ACC112 (cell line): ENCODE data around the gene CRLF1.

ENCODE experiments used
- H2AFZ ChIP-seq: fragments of 200-600 bp; sonication (generic); one replicate; pipeline ENCODE4 v1.6.0; 2017; ENCODE audit warnings: antibody characterized with exemption, low read length; ENCODE audit not compliant: unreplicated experiment
- H3K27ac ChIP-seq: fragments of 200-600 bp; sonication (generic); 2 replicates; pipeline ENCODE4 v1.5.1; 2014; ENCODE audit warnings: low read depth, mild to moderate bottlenecking, antibody characterized with exemption, low read length, moderate library complexity
- H3K27me3 ChIP-seq: fragments of 200-600 bp; sonication (generic); 2 replicates; pipeline ENCODE4 v1.6.1; 2014; ENCODE audit warnings: mild to moderate bottlenecking, antibody characterized with exemption, low read length, moderate library complexity, mixed read lengths; ENCODE audit not compliant: insufficient read depth
- H3K36me3 ChIP-seq: fragments of 200-600 bp; sonication (generic); 2 replicates; pipeline ENCODE4 v1.6.1; 2016; ENCODE audit warnings: mild to moderate bottlenecking, antibody characterized with exemption, low read length, moderate library complexity, mixed read lengths; ENCODE audit not compliant: insufficient read depth
- H3K4me1 ChIP-seq: fragments of 200-600 bp; sonication (generic); one replicate; pipeline ENCODE4 v1.6.1; 2016; ENCODE audit warnings: low read length, mixed read lengths; ENCODE audit not compliant: insufficient read depth, unreplicated experiment, control insufficient read depth
- H3K4me3 ChIP-seq: fragments of 200-600 bp; sonication (generic); 2 replicates; pipeline ENCODE4 v1.5.1; 2014; ENCODE audit warnings: mild to moderate bottlenecking, low read depth, low read length
- H3K79me2 ChIP-seq: fragments of 200-600 bp; sonication (generic); one replicate; pipeline ENCODE4 v1.6.0; 2016; ENCODE audit warnings: low read length; ENCODE audit not compliant: control insufficient read depth, unreplicated experiment, insufficient read depth

CRLF1 gene

DNA sequence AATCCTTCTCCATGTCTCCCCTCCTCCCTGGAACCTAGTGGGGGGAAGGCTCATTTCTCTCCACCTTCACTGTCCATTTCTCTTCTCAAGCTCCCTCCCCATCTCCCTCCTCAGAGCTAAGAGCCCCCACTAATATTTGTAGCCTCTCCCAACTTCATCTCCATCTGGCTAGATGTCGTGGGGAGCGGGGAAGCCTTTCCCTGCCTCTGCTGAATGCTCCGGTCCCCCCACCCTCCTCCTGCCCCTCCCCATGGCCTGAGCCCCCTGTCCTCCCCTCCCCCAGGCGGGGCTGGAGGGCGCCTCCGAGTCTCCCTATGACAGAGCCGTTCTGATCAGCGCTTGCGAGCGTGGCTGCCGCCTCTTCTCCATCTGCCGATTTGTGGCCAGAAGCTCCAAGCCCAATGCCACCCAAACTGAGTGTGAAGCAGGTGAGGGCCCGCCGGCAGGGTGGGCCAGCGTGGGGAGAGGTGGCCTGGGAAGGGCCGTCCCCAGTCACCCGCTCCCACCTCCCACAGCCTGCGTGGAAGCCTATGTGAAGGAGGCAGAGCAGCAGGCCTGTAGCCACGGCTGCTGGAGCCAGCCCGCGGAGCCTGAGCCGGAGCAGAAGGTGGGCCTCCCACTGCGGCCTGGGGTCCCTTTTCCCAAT lies 7.1 kb upstream of the CRLF1 start:
- Histone ChIP-seq H3K4me3 (no peak overlapping the region), H3K27ac (no peak overlapping the region), H3K79me2 (no peaks in the 10 kb centered on the region), H3K4me1 (no peaks in the 10 kb centered on the region), H3K36me3 (no peaks in the 10 kb centered on the region), H2AFZ (no peak overlapping the region), H3K27me3 (peaks cover 46% of the 10 kb centered on the region)

GRCh38 chr19:18612772-18613588 lies 6.4 kb upstream of the CRLF1 start, which contains the start of gene TMEM59L:
TMEM59L (plus strand) TSS chr19:18612870; CDS start chr19:18612959, 89 bp downstream.
- no peaks in the 10 kb centered on the region for H3K36me3 ChIP-seq
- peaks cover 54% of the 10 kb centered on the region for H3K27me3 ChIP-seq
- H3K4me3 ChIP-seq = peak within 1 kb of the TSS; percentile 76
- H3K79me2 ChIP-seq = no peaks in the 10 kb centered on the region
- no peak within 1 kb of the TSS for H2AFZ ChIP-seq
- H3K27ac ChIP-seq = no peak within 1 kb of the TSS
- no peaks in the 10 kb centered on the region for H3K4me1 ChIP-seq

- Histone ChIP-seq H3K36me3 (no peaks in the 10 kb centered on the region), H3K27ac (no peak overlapping the region), H3K4me1 (no peaks in the 10 kb centered on the region), H2AFZ (no peak overlapping the region), H3K79me2 (no peaks in the 10 kb centered on the region), H3K27me3 (peaks cover 61% of the 10 kb centered on the region), H3K4me3 (peak overlapping the region; percentile 76)
These were observed 5.6 kb upstream of the CRLF1 start for GRCh38 chr19:18612051-18612771.

DNA sequence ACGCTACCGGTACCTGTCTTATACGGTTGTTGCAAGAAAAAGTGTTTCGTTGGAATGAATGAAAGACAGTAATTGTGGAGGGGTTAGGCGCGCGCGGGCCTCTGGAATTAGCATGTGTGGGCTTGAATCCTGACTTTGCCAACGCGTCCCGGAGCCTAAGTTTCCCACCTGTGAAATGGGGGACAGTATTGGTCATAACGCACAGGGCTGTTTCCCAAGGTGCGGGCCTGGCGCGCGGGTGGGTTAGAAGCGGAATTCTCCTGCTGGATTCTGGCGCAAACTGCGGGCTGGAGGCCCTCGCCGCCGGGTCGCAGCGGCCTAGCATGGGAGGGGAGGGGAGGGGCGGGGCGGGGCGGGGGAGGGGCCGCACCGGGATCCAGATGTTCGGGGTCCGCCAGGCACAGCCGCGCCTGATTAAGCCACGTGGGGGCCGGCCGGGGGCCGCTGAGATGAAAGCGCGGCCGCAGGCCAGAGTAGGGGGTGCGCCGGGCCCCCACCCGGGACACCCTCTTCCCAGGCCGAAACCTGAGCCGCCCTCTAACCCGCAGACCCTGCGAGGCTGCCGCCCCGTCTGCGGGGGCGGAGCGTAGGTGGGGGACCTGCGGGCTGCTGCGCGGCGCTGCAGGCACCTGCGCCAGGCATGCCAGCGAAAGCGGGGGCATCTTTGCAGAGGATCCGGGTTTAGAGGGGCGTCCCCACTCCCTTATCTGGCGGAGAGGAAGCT lies 4.9 kb upstream of the CRLF1 start:
- no peak overlapping the region for H3K4me3 ChIP-seq
- no peaks in the 10 kb centered on the region for H3K4me1 ChIP-seq
- H3K36me3 ChIP-seq = no peaks in the 10 kb centered on the region
- H3K27me3 ChIP-seq = peaks cover 62% of the 10 kb centered on the region
- H2AFZ ChIP-seq = no peak overlapping the region
- H3K27ac ChIP-seq = no peak overlapping the region
- H3K79me2 ChIP-seq = no peaks in the 10 kb centered on the region

GRCh38 chr19:18610556-18611326 lies 4.1 kb upstream of the CRLF1 start:
- Histone ChIP-seq H3K36me3 (no peaks in the 10 kb centered on the region), H3K27ac (no peak overlapping the region), H2AFZ (no peak overlapping the region), H3K4me3 (no peak overlapping the region), H3K4me1 (no peaks in the 10 kb centered on the region), H3K27me3 (peaks cover 66% of the 10 kb centered on the region), H3K79me2 (no peaks in the 10 kb centered on the region)

GRCh38 chr19:18610245-18610555 lies 3.6 kb upstream of the CRLF1 start:
- no peak overlapping the region for H3K4me3 ChIP-seq
- H3K4me1 ChIP-seq = no peaks in the 10 kb centered on the region
- H2AFZ ChIP-seq = no peak overlapping the region
- no peaks in the 10 kb centered on the region for H3K79me2 ChIP-seq
- H3K27ac ChIP-seq = no peak overlapping the region
- H3K27me3 ChIP-seq = peaks cover 71% of the 10 kb centered on the region
- no peaks in the 10 kb centered on the region for H3K36me3 ChIP-seq

DNA sequence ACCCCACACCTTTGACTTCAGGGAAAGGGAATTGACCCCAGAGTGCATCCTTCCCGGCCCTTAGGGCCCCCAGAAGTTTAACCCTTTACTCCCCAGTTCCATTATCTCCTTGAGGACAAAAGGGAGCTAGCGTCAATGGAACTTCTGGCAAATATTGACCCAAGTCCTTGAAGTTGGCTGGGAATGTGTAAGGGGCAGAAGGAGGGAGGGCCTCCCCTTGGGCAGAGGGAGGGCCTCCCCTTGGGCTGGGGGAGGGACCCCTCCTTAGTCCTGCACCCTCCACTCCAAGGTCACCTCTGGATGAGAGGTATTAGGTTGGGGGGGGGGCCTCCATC lies 3.1 kb upstream of the CRLF1 start:
- H3K4me1 ChIP-seq = no peaks in the 10 kb centered on the region
- no peak overlapping the region for H3K4me3 ChIP-seq
- no peaks in the 10 kb centered on the region for H3K36me3 ChIP-seq
- H3K79me2 ChIP-seq = no peaks in the 10 kb centered on the region
- H3K27ac ChIP-seq = no peak overlapping the region
- H3K27me3 ChIP-seq = peaks cover 71% of the 10 kb centered on the region
- H2AFZ ChIP-seq = no peak overlapping the region

DNA sequence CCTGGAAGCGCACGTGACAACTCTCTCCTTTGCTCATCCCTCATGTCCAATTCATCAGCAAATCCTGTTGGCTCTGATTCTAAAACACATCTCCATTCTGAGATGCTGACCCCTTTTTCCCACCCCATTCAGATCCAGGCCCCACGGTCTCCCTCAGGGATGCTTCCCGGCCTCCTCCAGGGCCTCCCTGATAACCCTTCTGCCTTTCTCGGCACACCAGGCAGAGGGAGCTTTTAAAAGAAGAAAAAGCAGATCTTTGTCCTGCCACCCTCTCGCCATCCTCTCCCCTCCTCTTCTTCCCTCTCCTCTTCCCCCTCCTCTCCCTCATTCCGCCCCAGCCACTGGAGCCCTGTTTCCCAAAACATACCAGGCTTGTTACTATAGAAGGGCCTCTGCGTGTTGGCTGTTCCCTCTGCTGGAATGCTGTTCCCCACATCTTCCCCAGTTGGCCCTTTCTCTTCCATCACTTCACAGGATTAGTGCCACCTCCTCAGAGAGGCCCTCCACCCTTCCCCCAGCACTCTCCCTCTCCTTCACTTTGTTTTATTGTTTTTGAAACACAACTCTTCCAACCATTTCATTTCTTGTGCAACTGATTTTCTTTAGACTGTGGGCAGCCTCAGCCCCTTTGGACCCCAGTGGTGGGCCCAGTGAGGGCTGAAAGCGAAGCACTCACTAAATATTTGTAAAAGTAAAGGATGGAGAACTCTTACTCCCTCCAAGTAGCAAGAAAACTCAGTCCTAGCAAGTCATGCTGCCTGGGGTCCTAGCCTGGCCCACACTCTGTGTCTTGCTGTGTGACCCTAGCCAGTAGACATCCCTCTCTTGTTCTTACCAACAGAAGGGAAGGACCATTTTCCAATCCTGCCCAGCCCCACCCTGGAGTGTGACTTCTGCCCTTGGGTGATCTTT lies 2.5 kb upstream of the CRLF1 start:
- peaks cover 71% of the 10 kb centered on the region for H3K27me3 ChIP-seq
- no peak overlapping the region for H3K4me3 ChIP-seq

GRCh38 chr19:18608102-18608804 lies 1.7 kb upstream of the CRLF1 start:
- Histone ChIP-seq H3K27me3 (peaks cover 66% of the 10 kb centered on the region), H3K27ac (no peak overlapping the region), H3K36me3 (no peaks in the 10 kb centered on the region), H3K79me2 (no peaks in the 10 kb centered on the region), H3K4me1 (no peaks in the 10 kb centered on the region), H3K4me3 (peak overlapping the region; percentile 73), H2AFZ (no peak overlapping the region)

More for the DNA sequence above, 2.5 kb upstream of the CRLF1 start:
- no peaks in the 10 kb centered on the region for H3K79me2 ChIP-seq
- H3K4me1 ChIP-seq = no peaks in the 10 kb centered on the region
- H2AFZ ChIP-seq = no peak overlapping the region
- no peaks in the 10 kb centered on the region for H3K36me3 ChIP-seq
- no peak overlapping the region for H3K27ac ChIP-seq
